GM12873 (cell line): ENCODE measurements around the gene NUBPL.

Experiments
- CTCF ChIP-seq: IDR thresholded peaks from 2 replicates; pipeline ENCODE4 v1.5.1; 2012; ENCODE audit warnings: low read depth, mild to moderate bottlenecking, moderate library complexity, low read length, control low read depth; ENCODE audit not compliant: insufficient read depth; ENCODE audit errors: missing control alignments

Gene NUBPL

DNA sequence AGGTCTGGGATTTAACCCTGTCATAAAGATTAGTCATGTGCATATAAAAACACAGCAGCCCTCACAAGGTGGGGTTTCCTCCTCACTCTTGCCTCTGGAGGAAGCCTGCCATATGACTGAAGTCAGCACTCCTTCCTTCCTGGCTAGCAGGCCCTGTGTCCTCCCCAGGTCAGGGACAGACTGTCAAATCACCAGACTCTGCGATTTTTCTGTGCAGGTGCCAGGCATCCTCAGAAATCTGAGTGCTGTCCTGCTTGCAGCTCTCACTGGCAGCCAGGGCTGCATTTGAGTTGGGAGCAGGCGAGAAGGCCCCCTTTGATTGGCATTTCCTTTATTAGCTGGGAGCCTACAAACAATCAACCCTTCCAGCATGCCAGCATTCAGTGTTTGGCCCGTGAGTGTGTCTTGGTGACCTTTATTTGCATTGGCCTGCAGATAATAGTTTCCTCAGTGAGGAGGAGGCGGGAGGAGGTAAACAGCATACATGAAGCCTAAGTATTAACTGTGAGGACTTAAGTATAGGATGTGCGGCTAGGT, 332.1 kb downstream of the NUBPL start:
- no peak for TF ChIP-seq CTCF

GRCh38 chr14:31894351-31894750, 333.1 kb downstream of the NUBPL start:
- no peak for TF ChIP-seq CTCF

DNA sequence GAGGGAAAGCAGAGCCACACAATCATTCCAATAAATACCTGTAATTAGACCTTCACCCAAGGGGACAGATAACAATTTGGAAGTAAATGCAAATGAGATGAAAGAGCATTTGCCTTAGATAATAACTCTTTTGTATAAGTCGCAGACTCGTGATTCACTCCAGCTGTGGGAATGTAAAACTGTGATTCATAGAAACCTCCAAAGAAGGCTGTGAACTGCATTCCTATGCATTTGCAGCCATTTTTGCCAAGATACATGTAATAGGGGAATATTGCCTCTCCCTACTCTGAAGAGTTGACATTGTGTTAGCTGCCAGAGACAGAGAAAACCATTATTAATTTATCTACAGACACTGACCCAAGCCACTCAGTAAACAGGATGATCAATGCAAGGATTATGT, 334.0 kb downstream of the NUBPL start:
- TF ChIP-seq CTCF: no peak

DNA sequence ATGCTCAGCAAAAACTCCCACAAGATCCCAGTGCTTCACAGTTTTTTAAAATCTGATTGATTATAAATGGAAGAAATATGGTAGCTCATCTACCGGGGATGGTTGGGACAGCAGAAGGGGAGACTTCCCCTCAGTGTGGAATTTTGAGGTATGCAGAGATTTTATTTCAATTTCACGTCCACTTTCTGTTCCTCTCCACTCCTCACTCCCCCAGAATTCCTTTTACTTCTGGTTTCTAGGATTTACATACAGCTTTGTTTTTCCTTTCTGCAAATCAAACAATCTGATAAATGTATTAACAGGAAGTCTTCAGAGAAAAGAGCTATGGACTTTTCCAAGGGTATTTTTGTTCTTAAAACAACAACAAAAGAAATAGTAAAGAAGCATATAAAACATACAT, 334.4 kb downstream of the NUBPL start:
- TF ChIP-seq CTCF: no peak

- no peak for TF ChIP-seq CTCF
These were observed 336.5 kb downstream of the NUBPL start for GRCh38 chr14:31897581-31898186.

GRCh38 chr14:31898838-31899528, 337.8 kb downstream of the NUBPL start:
- no peak for TF ChIP-seq CTCF

DNA sequence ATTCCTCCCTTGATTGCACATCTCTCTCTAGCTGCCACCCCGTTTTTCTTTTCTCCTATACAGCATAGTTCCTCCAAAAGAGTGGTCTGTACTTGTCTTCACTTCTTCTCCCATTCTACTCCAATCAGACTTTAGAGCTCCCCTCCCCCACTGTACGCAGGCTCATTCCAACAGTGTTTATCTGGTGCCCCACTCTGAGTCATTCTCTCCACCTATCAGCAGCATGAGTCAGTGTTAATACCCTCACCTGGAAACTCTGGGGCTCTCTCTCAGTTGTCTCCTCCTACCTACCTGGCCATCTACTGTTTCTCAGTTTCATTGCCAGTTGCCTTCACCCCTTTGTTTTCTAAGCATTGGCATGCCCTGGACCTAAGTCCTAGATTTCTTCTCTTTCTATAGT, 340.8 kb downstream of the NUBPL start:
- TF ChIP-seq CTCF: no peak
